Stimulated activated naive CD8-positive, alpha-beta T cell treated with anti-CD3 and anti-CD28 coated beads, Interleukin-15, Interleukin-2, amounts not matched to agents 100 ng/mL and 50 ng/mL, for 24 hours (primary cell): ENCODE data around the gene GABRD.

Source experiments
- H3K27ac Mint-ChIP-seq: one replicate; pipeline ENCODE4 v1.8.0; 2021; ENCODE audit warnings: mild to moderate bottlenecking, mixed read lengths
- H3K27me3 Mint-ChIP-seq: one replicate; pipeline ENCODE4 v1.8.0; 2021; ENCODE audit warnings: mixed read lengths
- H3K36me3 Mint-ChIP-seq: one replicate; pipeline ENCODE4 v1.8.0; 2021; ENCODE audit warnings: low read depth, mixed read lengths
- H3K4me1 Mint-ChIP-seq: one replicate; pipeline ENCODE4 v1.8.0; 2021; ENCODE audit warnings: low read depth, mixed read lengths
- H3K4me3 Mint-ChIP-seq: one replicate; pipeline ENCODE4 v1.8.0; 2021; ENCODE audit warnings: mild to moderate bottlenecking, mixed read lengths
- H3K9me3 Mint-ChIP-seq: one replicate; pipeline ENCODE4 v1.8.0; 2021; ENCODE audit warnings: mixed read lengths

Gene GABRD

DNA sequence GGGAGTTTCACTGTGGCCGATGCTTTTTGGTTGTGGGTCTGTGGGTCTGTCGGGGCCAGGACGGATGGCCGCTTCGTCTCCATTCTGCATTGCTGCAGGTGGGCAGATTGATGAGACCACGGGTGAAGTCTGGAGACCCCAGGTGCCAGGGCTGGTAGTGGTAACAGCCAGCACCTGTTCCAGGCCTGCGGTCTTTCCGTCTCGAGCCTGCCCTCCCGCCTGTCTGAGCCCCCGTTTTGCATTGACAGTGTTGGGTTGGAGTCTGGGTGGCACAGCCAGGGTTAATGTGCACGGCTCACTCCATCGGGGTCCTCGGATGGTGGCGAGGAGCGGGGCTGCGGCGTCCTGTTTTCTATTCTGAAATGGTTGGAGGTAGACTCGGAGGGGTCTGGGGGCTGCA lies 55.3 kb downstream of the GABRD start:
- H3K9me3 Mint-ChIP-seq = peaks cover 19% of the 10 kb centered on the region
- H3K4me1 Mint-ChIP-seq = peaks cover 9% of the 10 kb centered on the region
- H3K36me3 Mint-ChIP-seq = peaks cover 21% of the 10 kb centered on the region
- H3K27ac Mint-ChIP-seq = no peak overlapping the region
- H3K27me3 Mint-ChIP-seq = no peaks in the 10 kb centered on the region
- H3K4me3 Mint-ChIP-seq = no peak overlapping the region

DNA sequence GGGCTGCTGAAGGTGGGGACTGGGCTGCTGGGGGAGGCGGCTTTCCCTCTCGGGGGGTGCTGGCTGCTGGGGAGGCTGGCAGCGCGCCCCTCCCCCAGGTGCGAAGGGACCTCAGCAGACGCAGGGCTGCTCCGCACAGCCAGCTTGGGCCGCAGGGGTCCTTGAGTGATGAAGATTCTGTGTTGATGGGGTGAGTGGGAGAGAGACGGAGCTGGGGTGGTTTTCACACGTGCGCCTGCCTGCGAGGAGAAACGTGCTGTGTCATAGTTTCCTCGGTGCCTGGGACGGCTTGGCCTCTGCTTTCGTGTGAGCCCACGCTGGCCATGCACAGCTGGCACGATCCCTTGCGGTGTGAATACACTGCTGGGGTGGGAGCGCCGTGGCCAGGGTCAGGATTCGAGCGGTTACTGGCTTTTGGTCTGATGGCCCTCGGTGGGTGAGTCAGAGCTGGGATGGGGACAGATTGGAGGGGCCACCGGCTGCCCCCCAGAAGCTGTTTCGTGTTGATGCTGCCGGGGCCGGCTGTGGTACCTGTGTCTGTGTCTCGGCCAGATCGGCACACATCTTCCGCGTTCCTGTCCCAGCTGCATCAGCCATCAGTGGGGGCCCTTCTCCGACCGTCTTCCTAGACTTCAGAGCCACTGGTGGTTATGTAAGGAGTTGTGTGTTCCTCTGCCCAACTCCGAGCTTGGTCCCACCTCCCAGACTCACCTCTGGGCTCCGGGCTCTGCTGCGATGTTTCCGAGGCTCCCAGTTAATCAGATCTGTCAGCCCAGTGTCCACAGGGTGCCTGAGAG lies 56.0 kb downstream of the GABRD start:
- Mint-ChIP-seq H3K4me3 (no peak overlapping the region), H3K27me3 (no peaks in the 10 kb centered on the region), H3K4me1 (peaks cover 9% of the 10 kb centered on the region), H3K27ac (no peak overlapping the region), H3K9me3 (peaks cover 19% of the 10 kb centered on the region), H3K36me3 (peaks cover 21% of the 10 kb centered on the region)

GRCh38 chr1:2076826-2077225 lies 57.7 kb downstream of the GABRD start:
- Mint-ChIP-seq H3K36me3 (peaks cover 21% of the 10 kb centered on the region), H3K9me3 (peaks cover 19% of the 10 kb centered on the region), H3K4me3 (no peak overlapping the region), H3K4me1 (peaks cover 9% of the 10 kb centered on the region), H3K27me3 (no peaks in the 10 kb centered on the region), H3K27ac (no peak overlapping the region)

- H3K4me1 Mint-ChIP-seq = no peaks in the 10 kb centered on the region
- peaks cover 19% of the 10 kb centered on the region for H3K9me3 Mint-ChIP-seq
- no peaks in the 10 kb centered on the region for H3K27me3 Mint-ChIP-seq
- H3K36me3 Mint-ChIP-seq = peaks cover 21% of the 10 kb centered on the region
- no peak overlapping the region for H3K4me3 Mint-ChIP-seq
- H3K27ac Mint-ChIP-seq = no peak overlapping the region
Observed at GRCh38 chr1:2078170-2078569, 59.0 kb downstream of the GABRD start.

GRCh38 chr1:2079396-2080085 lies 60.4 kb downstream of the GABRD start:
- H3K27ac Mint-ChIP-seq = no peak overlapping the region
- no peaks in the 10 kb centered on the region for H3K4me1 Mint-ChIP-seq
- H3K27me3 Mint-ChIP-seq = no peaks in the 10 kb centered on the region
- H3K9me3 Mint-ChIP-seq = peaks cover 19% of the 10 kb centered on the region
- H3K36me3 Mint-ChIP-seq = peaks cover 21% of the 10 kb centered on the region
- no peak overlapping the region for H3K4me3 Mint-ChIP-seq

- no peaks in the 10 kb centered on the region for H3K27me3 Mint-ChIP-seq
- H3K36me3 Mint-ChIP-seq = peaks cover 21% of the 10 kb centered on the region
- H3K4me3 Mint-ChIP-seq = no peak overlapping the region
- no peaks in the 10 kb centered on the region for H3K4me1 Mint-ChIP-seq
- H3K27ac Mint-ChIP-seq = no peak overlapping the region
- peaks cover 19% of the 10 kb centered on the region for H3K9me3 Mint-ChIP-seq
Observed at GRCh38 chr1:2080140-2080539, 61.0 kb downstream of the GABRD start.
